CD4-positive, alpha-beta T cell treated with Interleukin-15 for 1 hour (primary cell): ENCODE data around the gene LPO.
A peak's percentile ranks its signal among the peaks of the same experiment; 100 is the strongest.

Experiments
- DNase-seq: peaks from one replicate; pipeline ENCODE4 v3.0.0-alpha.2; 2020

The LPO gene

DNA sequence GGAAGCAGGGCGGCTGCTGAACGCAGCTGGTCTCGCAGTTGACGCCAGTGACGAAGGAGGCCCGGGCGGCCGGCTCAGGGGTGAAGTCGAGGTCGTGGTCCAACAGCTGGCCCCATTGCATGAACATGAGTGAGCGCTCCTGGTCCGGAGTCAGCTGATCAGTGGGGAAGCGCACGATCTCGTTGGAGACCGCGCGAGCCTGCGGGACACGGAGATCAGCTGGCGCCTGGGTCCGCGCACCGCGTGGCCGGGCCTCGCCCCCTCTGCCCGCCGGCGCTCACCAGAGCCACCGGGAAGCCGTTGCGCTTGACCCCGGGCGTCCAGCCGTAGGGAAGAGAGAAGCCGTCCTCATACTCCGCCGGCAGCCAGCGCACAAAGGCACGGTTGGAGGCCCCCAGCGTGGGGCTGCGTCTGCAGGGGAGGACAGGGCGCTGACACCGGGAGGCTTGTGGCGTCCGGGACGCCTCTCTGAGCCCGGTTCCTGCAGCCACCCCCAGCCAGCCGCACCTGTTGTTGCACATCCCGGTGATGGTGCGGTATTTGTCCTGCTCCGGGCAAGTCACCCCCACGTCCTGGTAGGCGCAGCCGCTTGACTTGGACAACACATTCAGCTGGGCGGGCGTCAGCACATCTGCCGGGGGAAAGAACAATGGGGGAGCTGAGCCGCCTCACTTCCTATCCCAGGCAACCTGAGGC lies 40.8 kb downstream of the LPO start:
- DNase-seq = peak; percentile 49

GRCh38 chr17:58279736-58280479 lies 41.5 kb downstream of the LPO start:
- DNase-seq = peak; percentile 30

DNA sequence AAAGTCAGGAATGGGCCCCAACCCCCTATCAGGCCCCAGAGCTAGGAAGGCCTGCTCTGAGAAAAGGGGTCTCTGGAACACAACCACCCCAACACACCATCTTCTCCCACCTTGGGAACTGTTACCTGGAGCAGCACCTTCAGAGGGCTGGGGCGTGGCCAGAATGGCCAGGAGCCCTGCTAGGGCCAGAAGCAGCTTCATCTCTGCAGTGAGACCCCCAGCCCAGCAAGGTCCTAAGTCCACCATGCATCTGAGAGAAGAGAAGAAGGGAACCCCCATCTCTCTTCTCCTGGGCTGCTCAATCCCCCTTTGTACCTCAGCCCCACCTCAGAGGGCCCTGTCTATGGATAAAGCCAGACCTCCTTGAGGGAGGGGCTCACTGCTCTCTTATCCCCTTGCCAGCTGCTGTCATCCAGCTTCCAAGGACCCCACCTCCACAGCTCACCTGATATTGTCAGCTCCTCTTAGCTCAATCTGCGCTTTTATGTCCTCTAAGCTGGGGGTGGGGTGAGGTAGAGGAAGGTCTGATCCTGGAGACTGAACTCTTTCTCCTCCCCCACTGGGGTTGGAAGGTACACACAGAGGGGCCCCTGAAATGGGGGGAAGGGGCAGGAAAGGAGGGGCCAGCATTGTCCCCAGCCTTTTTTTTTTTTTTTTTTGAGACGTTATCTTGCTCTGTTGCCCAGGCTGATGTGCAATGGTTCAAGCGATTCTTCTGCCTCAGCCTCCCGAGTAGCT lies 42.3 kb downstream of the LPO start, which contains the start of gene MPO:
MPO (minus strand) TSS at position 456 of the 738 bp plus-strand sequence; CDS start at position 279, 177 bp downstream.
- DNase-seq = no peak

DNA sequence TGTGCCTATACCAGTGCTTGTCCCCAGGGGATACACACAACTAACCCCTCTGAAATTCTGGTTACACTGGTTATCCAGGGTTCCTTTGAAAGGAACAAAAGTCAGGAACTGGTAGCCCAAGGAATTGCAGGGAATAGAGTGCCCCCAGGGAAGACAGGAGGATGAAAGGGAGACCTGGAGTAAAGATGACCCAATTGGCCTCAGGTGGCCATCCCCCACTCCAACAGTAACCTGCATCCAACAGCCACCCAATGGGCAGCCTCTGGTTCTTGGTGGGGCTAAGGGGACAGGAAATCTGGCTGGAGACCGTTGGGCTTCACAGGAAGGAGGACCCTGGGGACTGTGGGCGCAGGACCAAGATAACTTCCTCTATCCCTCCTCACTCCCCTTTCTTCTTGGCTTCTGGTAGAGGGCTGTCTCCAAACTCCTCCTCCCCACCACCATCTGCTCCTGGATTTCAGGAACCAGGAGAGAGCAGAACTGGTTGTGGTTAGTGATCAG lies 43.2 kb downstream of the LPO start:
- DNase-seq = no peak

DNA sequence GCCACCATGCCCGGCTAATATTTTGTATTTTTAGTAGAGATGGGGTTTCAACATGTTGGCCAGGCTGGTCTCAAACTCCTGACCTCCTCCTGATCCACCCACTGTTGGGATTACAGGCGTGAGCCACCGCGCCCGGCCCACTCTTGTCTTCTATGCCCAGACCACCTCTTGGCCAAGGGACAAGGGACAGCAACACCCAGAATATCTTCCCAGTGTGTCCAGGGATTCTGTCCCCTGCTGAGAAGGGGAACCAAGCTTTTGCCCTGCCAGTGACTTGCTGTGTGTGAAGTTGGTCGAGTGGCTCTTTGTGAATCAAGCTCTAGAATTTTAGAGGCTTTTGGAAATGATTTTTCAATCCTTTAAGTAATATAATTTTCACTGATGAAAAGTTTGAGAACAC lies 44.1 kb downstream of the LPO start:
- DNase-seq = no peak

GRCh38 chr17:58283674-58284612 lies 45.6 kb downstream of the LPO start:
- no peak for DNase-seq

DNA sequence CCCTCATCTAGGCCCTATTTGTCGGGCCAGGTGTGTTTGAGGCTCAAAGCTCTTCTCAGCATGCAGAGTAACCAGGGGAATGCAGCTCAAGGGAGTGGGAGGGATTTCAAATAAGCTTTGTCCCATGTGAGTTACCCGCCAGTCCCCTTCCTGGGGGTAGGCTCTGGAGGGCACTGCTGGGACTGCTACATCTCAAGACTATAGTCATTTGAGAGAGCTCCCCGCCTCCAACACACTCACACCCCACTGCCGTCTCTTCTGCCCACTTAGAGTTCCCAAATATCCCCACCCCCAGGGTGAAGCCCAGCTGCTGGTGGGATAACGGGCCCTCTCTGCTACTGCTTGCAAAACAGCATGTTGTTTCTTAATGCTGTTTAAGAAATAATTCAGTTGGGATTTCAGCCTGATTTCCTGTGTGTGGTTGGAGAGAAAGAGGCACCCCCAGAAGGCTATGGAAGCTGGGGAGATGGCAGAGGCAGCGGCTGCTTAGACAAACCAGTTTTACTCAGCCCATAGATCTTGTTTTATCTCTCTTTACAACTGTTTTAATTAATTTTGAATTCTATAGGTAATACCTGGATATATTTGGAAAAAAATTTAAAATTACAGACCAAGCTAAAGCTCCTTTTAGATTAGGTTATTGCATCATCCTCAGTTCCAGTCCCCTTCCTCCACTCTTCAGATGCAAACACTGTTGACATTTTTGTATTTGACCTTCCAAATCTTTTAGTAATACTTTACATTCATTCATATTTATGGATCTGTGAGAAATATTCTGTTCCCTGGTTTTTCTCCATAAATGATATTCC lies 46.4 kb downstream of the LPO start:
- DNase-seq = no peak

GRCh38 chr17:58285422-58285810 lies 47.0 kb downstream of the LPO start:
- DNase-seq = no peak

GRCh38 chr17:58289869-58290268 lies 51.5 kb downstream of the LPO start:
- no peak for DNase-seq

- no peak for DNase-seq
Measured at GRCh38 chr17:58291246-58291645, 52.9 kb downstream of the LPO start.

GRCh38 chr17:58294034-58294433 lies 55.6 kb downstream of the LPO start:
- no peak for DNase-seq

DNA sequence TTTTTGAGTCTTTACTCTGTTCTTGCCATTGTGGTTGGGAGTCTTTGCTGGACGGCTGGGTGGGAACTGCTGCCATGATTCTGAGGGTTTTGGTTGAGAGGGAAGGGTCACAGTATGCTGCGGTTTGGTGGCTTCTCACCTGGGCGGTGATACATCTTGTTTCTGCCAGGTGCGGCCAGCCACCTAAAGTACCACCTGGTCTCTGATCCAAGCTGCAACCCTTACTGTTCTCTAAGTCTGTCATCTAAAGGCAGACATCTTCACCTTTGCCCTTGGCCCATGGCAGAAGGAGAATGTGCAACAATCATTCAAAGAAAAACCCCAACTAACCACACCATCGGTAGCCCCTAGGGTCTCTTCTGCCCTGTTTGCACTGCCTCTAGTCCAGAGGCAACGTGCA lies 62.0 kb downstream of the LPO start:
- no peak for DNase-seq

DNA sequence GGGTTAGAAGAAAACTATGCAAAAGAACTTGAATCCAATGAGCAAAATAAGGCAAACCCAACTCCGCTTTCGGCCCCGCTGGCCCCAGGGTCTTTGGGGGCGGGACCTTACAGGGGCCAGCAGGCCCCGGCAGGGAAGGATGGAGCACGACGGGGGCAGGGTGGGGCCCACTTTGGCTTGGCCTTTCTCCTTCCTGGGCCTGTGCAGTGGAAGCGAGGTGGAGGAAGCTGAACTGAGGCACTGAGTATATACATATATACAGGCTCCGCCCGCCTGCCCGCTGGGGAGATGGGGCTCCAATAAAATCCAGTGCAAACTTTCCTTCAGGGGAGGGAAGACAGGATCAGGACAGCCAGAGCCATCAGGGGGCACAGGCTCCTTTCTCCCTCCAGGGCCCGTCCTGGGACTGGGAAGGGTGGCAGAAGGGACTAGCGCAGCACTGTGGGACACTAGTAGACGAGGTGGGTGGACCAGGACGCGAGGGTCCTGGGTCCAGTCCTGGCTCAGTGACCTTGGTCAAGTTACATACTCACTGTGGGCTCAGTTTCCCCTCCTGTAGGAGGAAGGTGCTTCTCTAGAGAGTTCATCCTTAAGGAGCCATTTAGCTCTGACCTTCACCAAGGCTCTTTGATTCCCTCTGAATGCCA lies 63.2 kb downstream of the LPO start:
- DNase-seq = no peak

GRCh38 chr17:58302171-58302918 lies 64.0 kb downstream of the LPO start:
- no peak for DNase-seq

DNA sequence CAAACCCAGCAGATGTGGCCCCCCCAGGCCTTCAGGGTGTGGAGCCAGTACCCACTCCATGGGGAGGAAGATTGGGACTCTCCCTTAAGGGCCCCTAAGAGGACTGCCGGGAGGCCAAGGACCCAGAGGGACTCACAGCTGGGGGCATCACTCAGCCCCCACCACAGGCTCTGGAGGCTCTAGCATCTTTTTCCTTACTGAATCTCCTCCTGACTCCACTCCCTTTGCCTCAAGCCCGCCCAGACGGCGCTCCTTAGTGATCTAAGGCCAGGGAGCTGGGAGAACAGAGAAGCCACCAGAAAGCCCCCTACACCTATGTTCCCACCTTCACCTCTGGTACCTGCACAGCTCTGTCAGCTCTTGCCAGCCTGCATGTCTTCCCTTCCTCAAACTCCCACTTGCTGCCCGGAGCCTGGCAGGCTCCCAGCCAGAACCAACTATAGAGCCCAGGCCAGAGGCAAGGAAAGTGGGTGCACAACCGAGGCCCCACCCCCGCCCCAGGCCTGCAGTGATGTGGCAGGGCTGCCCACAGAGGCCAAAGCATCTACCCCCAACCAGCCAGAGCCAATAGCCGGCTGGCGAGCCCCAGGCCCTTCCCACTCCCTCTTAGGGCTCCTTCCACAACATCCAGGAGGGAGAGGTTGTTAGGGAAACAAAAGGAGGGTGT lies 64.7 kb downstream of the LPO start:
- DNase-seq = no peak

DNA sequence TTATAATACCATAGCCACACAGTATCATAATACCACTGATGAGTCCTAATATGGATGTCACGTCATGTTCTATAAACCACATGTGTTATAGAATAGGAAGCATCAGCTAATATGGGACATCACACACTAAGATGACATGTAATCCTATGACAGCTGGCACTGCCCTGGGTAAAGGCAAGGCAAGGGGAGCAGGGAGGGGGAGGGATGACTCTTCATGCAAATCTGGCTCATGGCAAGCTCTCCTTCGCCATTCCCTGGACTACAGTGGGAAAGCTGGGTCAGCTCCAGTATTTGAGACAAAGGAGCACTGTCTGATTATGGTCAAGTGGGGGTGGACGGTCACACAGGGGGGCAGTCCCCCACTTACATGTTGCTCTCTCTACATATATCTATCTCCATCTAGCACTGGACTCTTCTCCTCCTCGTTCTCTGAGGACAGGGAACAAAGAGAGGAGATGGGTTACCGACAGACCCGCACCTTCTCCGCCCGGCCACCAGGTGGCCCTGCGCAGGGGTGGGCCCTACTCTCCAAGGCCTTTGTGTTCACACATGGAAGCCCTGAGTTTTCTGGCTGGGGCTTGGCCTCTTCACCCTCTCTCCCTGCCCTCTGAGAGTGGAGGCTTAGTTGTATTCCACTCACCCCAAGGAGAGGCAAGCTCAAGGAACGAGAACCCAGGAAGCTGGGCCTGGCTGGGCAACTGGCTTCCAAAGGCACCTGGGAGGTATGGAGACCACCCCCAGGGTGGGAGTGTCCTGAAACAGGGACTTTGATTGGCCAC lies 65.8 kb downstream of the LPO start:
- peak; percentile 68 for DNase-seq

DNA sequence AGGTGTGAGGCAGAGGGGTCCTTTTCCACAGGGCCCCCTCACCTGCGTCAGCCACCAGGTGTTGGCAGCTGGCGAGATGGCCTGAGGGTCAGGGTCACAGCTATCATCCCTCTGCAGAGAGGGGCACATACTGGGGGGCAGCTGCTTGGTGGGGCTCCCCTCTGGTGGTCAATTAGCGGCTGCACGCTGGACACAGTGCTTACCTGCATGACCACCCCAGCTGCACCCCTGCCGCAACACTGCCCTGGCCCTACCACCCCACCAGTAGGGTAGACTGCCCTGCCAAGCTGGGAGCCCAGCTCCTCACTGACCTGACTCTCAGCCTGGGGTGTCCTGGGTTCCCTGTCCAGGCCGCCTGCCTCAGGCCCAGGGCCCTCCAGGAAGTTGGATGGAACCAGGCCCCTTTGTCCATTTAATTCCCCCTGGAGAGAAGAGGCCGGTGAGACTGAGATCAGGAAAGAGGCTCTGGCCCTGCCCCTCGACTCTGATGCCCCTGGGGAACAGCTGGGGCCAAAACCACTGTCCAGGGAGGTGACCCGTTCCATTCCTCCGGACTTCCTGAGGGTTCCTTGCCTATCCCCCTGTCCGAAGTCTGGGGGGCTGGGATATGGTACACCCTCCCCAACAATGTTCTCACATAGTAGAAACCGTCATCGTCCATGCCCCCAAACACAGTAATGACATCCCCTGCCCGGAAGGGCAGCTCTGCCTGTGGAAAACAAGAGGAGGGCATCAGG lies 66.5 kb downstream of the LPO start:
- no peak for DNase-seq

- DNase-seq = no peak
Measured at GRCh38 chr17:58305626-58306025, 67.2 kb downstream of the LPO start.
